ENCODE measurements around the gene CDH20.
"Not testable (repeated sequence)": the region's sequence is repeated elsewhere in the genome, so short reads cannot be mapped to it uniquely, and the experiment has no call there.

Gene CDH20

GRCh38 chr18:61350578-61350977, 17.3 kb downstream of the CDH20 start:
- DNase-seq = no peak

GRCh38 chr18:61352059-61352458, 18.8 kb downstream of the CDH20 start:
- no peak for DNase-seq

GRCh38 chr18:61352611-61353010, 19.4 kb downstream of the CDH20 start:
- no peak for DNase-seq

- DNase-seq = no peak
Observed at GRCh38 chr18:61360404-61361383, 27.5 kb downstream of the CDH20 start.

- DNase-seq = no peak
Observed at GRCh38 chr18:61362511-61362910, 29.3 kb downstream of the CDH20 start.

GRCh38 chr18:61364953-61365352, 31.7 kb downstream of the CDH20 start:
- no peak for DNase-seq

- no peak for DNase-seq
Observed at GRCh38 chr18:61368001-61368400, 34.8 kb downstream of the CDH20 start.

GRCh38 chr18:61369671-61370070, 36.4 kb downstream of the CDH20 start:
- DNase-seq = not testable (repeated sequence)

- no peak for DNase-seq
Observed at GRCh38 chr18:61371111-61371510, 37.9 kb downstream of the CDH20 start.

GRCh38 chr18:61379827-61380226, 46.6 kb downstream of the CDH20 start:
- DNase-seq = no peak

- no peak for DNase-seq
Observed at GRCh38 chr18:61388010-61388409, 54.8 kb downstream of the CDH20 start.

GRCh38 chr18:61394983-61395382, 61.8 kb downstream of the CDH20 start:
- no peak for DNase-seq

GRCh38 chr18:61397222-61397621, 64.0 kb downstream of the CDH20 start:
- no peak for DNase-seq

- DNase-seq = no peak
Observed at GRCh38 chr18:61398961-61399705, 65.9 kb downstream of the CDH20 start.

GRCh38 chr18:61400016-61400635, 66.9 kb downstream of the CDH20 start:
- no peak for DNase-seq

GRCh38 chr18:61400716-61401115, 67.5 kb downstream of the CDH20 start:
- DNase-seq = no peak

- DNase-seq = no peak
Observed at GRCh38 chr18:61402726-61403125, 69.5 kb downstream of the CDH20 start.

- DNase-seq = no peak
Observed at GRCh38 chr18:61413396-61413795, 80.2 kb downstream of the CDH20 start.

- no peak for DNase-seq
Observed at GRCh38 chr18:61414086-61414485, 80.9 kb downstream of the CDH20 start.

GRCh38 chr18:61419763-61420162, 86.5 kb downstream of the CDH20 start:
- DNase-seq = no peak

GRCh38 chr18:61420218-61420885, 87.1 kb downstream of the CDH20 start:
- no peak for DNase-seq

GRCh38 chr18:61426492-61427053, 93.3 kb downstream of the CDH20 start:
- no peak for DNase-seq

GRCh38 chr18:61428266-61428665, 95.0 kb downstream of the CDH20 start:
- no peak for DNase-seq

All from activated naive CD4-positive, alpha-beta T cell (primary cell).